Measurements from ENCODE around the gene RPL10. TPM values are rescaled to one million over a fixed set of nuclear protein-coding genes. Genes with fewer than 3 reads are reported as not detected.
"Not testable (repeated sequence)": the region's sequence is repeated elsewhere in the genome, so short reads cannot be mapped to it uniquely, and the experiment has no call there.

Gene RPL10
- total and polyA plus RNA-seq, 8 donors, result 2,309 to 5,478 (median 4,751) TPM

DNA sequence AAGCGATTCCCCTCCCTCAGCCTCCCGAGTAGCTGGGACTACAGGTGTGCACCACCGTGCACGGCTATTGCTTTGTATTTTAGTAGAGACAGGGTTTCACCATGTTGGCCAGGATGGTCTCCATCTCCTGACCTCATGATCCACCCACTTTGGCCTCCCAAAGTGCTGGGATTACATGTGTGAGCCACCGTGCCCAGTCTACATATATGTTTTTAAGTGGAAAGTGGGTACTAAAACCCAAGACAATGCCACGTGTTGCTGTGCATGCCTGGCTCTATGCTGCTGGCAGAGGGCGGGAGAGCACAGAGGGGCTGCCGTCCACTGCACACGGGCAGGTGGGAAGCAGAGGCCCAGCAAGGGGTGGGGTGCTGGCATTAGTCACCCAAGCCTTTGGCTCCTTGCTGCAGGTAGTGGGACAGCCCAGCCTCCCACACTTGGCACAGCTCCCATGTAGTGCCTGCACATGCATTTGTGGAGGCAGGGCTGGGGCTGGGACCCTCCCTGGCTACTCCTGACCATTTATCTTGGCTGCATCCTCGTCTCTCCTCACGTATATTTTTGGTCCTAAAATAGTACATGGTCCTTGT, 15.6 kb upstream of the RPL10 start:
- H3K4me3 ChIP-seq, result no peak overlapping the region
- no peak overlapping the region for H3K27ac ChIP-seq
- intact Hi-C loops (cut with DNase I), result no loop called here
- H3K36me3 ChIP-seq, result no peaks in the 10 kb centered on the region
- H3K4me1 ChIP-seq, result peaks cover 0 to 14% of the 10 kb centered on the region in 2 donors
- DNase-seq (no peak), ATAC-seq (no peak)
- H3K9me3 ChIP-seq, result no peaks in the 10 kb centered on the region
- TF ChIP-seq, protein P1, sequence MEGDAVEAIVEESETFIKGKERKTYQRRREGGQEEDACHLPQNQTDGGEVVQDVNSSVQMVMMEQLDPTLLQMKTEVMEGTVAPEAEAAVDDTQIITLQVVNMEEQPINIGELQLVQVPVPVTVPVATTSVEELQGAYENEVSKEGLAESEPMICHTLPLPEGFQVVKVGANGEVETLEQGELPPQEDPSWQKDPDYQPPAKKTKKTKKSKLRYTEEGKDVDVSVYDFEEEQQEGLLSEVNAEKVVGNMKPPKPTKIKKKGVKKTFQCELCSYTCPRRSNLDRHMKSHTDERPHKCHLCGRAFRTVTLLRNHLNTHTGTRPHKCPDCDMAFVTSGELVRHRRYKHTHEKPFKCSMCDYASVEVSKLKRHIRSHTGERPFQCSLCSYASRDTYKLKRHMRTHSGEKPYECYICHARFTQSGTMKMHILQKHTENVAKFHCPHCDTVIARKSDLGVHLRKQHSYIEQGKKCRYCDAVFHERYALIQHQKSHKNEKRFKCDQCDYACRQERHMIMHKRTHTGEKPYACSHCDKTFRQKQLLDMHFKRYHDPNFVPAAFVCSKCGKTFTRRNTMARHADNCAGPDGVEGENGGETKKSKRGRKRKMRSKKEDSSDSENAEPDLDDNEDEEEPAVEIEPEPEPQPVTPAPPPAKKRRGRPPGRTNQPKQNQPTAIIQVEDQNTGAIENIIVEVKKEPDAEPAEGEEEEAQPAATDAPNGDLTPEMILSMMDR (IDR thresholded peaks at IDR 0.05), result no peak
- no peaks in the 10 kb centered on the region for H3K27me3 ChIP-seq

DNA sequence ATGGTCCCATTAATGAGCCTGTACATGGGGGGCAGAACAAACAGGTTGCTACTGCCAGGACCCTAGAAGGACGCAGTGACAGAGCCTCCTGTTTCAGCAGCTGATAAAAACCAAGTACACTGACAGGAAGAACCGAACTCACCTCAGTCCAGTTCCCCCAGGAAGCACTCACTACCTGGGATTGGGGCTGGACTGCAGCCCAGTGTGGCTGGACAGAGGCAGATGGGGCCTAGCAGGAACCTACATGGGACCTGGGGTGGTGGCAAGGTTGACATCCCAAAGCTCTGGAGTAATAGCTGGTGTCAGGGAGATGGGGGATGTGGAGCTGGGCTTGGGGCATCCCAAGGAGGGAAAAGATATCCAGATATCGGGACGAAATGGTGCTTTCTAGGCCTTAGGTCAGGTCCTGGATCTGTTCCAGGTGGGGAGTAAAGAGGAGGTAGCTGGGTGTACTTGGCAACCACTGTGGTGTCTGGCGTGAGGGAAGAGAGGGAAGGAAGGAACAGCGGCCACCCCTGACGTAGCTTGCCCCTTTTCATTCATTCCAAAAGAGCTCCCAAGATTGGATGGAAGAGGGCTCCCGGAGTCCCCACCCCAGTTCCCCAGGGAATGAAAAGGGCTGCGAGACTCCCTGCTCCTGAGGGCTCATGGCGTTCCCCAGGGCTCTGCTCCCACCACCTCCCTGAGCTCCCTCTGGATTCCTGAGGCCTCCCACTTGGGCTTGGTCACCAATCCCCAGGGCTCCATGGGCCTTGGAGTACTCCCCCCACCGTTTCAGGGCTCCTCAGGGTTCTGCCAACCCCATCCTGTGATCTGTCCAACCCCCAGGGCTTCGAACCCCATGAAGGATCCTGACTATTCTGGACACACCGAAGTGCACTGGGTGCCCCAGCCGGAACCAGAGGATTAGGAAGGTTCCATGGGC, 14.6 kb upstream of the RPL10 start:
- intact Hi-C loops (cut with DNase I), result no loop called here

DNA sequence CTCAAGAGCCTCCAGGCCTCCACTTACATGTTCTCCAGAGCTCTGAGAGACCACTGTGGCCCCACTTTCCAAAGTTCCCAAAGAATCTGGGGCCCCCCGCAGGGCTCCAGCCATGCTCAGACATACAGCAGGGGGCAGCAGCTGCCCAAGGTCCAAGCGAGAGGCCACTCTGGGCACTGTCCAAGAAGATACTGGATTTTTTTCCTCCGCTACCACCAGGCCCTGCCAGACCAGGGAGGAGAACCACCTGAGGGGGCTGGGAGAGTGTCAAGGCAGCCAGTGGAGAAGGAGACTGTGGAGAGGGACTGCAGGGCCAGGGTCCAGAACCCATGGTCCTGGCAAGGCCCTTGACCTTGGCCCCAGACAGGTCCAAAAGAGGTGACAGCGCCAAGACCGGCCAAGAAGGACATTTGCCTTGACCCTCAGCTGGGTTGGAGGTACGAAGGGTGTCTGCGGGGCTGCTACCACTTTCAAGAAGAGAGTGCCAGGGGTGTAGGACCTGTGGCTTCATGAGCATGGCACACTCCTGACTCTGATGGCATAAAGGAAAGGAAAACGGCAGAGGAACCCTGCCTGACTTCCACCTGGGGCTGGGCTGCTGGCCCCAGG, 13.8 kb upstream of the RPL10 start:
- no peaks in the 10 kb centered on the region for H3K9me3 ChIP-seq
- no peak overlapping the region for H3K27ac ChIP-seq
- peaks cover 0 to 9% of the 10 kb centered on the region in 2 donors for H3K4me1 ChIP-seq
- DNase-seq (peak in 1 of 4 donors; percentile 29), ATAC-seq (no peak)
- no peak overlapping the region for H3K4me3 ChIP-seq
- TF ChIP-seq, protein P1 (IDR thresholded peaks at IDR 0.05), result no peak
- H3K36me3 ChIP-seq, result no peaks in the 10 kb centered on the region
- H3K27me3 ChIP-seq, result no peaks in the 10 kb centered on the region
- intact Hi-C loops (cut with DNase I), result no loop called here

More for the DNA sequence above, 14.6 kb upstream of the RPL10 start:
- TF ChIP-seq, protein P1 (IDR thresholded peaks at IDR 0.05), result no peak
- Histone ChIP-seq H3K36me3 (no peaks in the 10 kb centered on the region), H3K4me3 (no peak overlapping the region), H3K27ac (no peak overlapping the region), H3K9me3 (no peaks in the 10 kb centered on the region), H3K27me3 (no peaks in the 10 kb centered on the region), H3K4me1 (peaks cover 0 to 9% of the 10 kb centered on the region in 2 donors)
- ATAC-seq, result no peak
- peak in 1 of 4 donors; percentile 24 for DNase-seq

DNA sequence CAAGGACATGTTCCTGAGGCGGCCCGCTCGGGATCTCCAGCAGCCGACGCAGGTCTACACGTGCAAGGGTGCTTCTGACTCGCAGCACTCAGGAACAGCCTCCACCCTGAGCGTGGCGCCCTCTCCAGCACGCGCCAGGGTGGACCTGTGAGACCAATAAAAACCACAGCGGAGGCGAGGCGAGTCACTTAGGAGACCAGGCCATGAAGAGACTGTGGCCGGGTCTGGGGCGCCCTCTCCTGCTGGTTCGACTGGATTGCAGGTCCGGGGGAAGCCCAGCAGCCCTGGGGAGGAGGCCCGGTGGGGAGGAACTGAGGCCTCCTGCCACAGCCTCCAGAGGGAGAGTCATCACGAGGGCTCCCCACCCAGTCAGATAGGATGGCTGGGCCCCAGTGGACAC, 10.1 kb upstream of the RPL10 start:
- H3K9me3 ChIP-seq; H3K36me3 ChIP-seq; H3K4me3 ChIP-seq; H3K4me1 ChIP-seq; H3K27me3 ChIP-seq; DNase-seq; H3K27ac ChIP-seq; intact Hi-C loops (cut with DNase I): not testable (repeated sequence)
- ATAC-seq, result peak; percentile 55

DNA sequence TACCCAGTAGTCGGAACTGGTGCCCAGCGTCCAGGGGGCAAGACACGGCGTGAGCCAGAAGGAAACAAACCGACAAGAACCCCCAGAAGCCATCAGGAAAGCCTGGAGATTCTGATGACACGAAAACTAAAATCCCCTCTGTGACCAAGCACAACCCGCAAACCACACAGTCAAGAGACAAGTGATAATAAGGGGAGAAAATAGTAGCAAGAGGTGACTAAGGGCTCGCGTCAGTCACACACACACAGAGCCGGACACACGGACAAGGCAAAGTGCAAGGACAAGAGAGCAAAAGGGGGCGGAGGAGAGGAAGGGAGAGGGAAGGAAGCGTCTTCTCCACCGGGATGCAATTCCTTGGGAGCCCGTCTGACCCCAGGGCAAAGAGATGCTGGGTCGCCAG, 9.5 kb upstream of the RPL10 start:
- intact Hi-C loops (cut with DNase I); H3K27me3 ChIP-seq; H3K4me1 ChIP-seq; H3K4me3 ChIP-seq; H3K36me3 ChIP-seq; H3K9me3 ChIP-seq; H3K27ac ChIP-seq; DNase-seq: not testable (repeated sequence)
- peak; percentile 3 for ATAC-seq

DNA sequence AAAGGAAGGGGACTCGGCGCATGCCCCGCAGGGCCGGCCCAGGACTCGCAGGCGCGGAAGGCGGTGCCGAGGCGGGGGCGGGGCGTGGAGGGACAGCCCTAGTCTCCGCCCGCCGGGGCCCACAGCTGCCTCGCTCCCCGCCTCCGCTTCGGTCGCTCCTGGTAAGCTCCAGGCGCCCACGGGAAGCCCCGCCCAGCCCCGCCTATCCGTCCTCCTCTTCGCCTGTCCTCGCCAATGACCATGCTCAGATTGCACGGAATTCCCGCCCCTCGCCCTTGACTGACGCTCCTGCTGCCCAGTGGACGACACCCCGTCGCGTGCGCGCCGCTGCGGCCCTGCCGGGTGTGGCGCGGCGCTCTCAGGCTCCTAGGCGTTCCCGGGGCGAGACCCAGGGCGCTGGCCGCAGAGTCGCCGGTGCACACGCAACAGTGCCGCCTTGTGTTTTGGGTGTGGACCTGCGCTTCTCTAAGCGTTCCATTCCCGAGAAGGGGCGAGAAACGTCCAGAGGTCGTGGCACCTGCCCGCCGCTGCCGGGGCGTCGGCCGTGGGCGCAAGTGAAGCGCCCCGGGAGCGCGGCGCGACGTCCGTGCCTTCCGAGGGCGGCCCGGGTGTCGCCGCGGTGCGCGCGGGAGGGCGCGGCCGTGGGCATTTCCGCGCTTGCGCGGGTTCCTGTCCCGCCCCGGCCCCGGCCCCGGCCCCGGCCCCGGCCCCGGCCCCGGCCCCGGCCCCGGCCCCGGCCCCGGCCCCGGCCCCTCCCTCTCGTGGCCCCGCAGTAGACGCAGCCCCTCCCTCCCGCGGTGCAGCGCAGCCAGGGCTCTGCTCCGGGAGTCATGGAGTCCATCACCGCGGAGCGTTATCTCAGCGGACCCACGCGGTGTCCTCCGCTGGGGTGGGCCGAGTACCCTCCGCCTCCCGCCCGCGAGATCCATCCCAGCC, 8.1 kb upstream of the RPL10 start:
- H3K4me3 ChIP-seq; H3K9me3 ChIP-seq; H3K27me3 ChIP-seq; H3K4me1 ChIP-seq; H3K36me3 ChIP-seq; DNase-seq; intact Hi-C loops (cut with DNase I): not testable (repeated sequence)
- ATAC-seq, result peak; percentile 87
- peak overlapping the region; percentile 62 to 68 for H3K27ac ChIP-seq

DNA sequence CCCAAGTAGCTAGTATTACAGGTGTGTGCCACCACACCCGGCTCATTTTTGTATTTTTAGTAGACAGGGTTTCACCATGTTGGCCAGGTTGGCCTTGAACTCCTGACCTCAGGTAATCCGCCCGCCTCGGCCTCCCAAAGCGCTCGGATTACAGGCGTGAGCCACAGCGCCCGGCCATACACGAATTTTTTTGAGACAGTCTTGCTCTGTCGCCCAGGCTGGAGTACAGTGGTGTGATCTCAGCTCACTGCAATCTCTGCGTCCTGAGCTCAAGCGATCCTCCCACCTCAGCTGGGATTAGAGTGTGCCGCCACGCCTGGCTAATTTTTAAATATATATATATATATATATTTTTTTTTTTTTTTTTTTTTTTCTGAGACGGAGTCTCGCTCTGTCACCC, 1.8 kb upstream of the RPL10 start:
- peaks cover 0 to 25% of the 10 kb centered on the region in 2 donors for H3K36me3 ChIP-seq
- DNase-seq; intact Hi-C loops (cut with DNase I); H3K9me3 ChIP-seq; ATAC-seq; H3K27me3 ChIP-seq: not testable (repeated sequence)
- H3K4me3 ChIP-seq, result peak overlapping the region in 1 of 2 donors; percentile 56
- peak overlapping the region in 1 of 2 donors; percentile 98 for H3K27ac ChIP-seq
- peaks cover 0 to 14% of the 10 kb centered on the region in 2 donors for H3K4me1 ChIP-seq
